ENCODE measurements around the gene TMED4.

The TMED4 gene

GRCh38 chr7:44539669-44540506 lies 42.1 kb downstream of the TMED4 start:
- no peak for DNase-seq

- DNase-seq, result no peak
Observed at GRCh38 chr7:44538798-44539668, 43.0 kb downstream of the TMED4 start.

- no peak for DNase-seq
Observed at GRCh38 chr7:44538093-44538797, 43.8 kb downstream of the TMED4 start.

DNA sequence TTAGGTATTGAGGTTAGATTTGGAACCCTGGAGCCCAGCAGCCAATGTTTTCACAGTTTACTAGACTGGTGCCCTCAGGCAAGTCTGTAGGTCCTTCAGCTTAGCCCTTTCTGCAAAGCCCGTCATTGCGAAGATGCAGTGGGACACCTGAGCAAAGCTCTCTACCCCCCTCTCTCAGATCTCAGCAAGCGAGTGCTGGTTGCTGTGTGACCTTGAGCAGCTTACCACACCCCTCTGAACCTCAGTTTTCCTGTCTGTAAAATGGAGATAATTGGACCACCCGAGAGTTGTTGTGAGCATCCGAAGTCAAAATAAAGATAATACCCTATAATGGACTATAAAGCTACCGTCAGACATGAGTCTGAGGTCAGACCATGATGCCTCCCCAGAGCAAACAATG lies 44.6 kb downstream of the TMED4 start:
- no peak for DNase-seq

GRCh38 chr7:44536090-44536489 lies 45.9 kb downstream of the TMED4 start:
- DNase-seq, result no peak

GRCh38 chr7:44535348-44536064 lies 46.5 kb downstream of the TMED4 start:
- DNase-seq, result no peak

DNA sequence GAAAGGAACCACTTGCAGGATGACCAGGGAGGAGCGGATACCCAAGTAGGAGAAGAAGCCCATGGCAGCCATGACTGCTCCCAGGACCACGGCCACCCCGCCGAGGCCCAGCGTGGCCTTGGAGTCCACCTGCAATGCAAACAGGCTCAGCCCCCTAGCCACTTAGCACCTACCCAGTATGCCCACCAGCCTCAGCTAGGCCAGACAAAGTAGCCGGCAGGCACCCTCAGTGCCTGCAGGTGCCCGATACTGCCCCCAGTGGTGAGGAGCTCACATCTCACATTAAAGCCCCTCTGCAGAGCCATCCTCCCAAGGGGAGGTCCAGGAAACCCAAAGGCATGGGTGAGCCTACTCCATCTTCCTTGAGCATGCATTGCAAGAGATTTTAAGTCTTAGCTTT lies 47.5 kb downstream of the TMED4 start:
- DNase-seq, result peak; percentile 19

- DNase-seq, result peak; percentile 60
Observed at GRCh38 chr7:44534087-44534486, 47.9 kb downstream of the TMED4 start.

DNA sequence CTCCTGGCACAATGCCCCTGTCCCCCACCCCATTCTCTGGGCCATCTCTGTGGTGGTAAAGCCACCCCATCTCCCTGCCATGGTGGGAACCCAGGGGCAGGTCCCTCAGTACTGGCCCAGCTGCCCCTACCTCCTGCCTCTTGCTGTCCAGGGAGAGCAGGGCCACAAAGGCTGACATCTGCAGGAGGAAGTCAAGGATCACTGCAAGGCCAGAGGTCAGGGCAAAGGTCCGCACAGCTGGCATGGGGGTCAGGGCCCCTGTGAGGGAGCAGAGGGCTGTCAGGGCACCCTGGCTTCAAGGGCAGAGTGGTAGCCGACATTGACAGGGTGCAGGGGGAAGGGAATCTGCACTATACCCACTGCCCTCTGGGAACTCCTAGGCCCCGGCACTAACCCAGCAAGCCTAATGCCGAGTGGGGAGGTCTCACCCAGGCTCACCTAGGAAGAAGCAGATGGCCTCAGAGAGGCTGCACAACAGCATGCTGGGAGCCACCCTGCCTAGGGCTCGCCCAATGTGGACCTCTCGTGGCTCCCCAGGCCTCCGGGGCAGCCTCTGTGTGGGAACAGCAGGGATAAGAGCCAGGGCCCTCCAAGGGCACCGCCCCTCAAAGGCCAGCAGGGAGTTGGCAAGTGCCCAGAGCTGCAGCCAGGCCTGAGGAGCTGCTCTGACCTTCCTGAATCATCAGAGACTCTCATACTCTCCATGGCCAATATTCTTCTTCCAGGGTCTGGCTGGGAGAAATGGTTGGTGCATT lies 48.6 kb downstream of the TMED4 start:
- no peak for DNase-seq

DNA sequence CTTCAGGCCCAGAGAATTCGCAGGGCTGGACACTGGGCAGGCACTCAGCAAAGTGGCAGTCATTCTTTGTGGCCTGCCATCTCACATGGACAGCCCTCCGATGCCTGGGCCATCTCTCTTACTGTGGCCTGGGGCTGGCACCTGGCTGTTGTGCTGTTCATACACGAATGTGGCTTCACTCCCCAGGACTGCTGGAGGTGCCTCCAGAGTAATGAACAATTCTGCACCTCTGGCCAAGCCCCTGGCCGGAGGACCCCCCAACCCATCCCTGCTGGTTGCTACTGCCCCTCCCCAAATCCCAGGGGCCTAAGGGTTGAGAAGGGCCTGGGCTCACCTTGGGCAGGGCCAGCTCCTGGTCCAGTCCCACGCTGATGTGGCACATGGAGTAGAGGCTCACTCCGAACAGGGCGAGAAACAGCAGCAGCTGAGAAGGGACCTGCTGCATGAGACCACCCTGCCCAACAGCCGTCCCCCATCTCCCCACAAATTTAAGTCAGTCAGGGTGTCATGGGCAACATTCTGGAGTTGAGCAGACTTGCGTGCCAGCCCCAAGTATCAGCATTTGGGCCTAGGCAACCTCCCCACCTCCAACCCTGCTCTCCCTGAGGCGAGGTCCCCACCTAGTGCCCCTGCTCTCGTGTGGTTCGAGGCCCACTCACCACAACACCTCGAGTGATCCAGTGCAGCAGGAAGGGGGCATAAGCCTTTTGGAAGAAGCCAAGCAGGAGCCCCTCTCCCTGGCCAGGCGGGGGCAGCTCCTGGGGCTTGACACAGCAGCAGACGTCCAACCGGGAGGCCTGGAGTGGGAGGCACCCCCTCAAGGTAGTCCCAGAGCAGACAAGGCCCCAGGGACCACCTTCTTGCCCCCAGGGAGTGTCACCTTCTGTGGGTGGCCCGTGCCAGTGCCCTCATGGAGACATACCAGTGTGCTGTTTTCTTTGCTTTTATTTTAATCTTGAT lies 50.3 kb downstream of the TMED4 start:
- no peak for DNase-seq

DNA sequence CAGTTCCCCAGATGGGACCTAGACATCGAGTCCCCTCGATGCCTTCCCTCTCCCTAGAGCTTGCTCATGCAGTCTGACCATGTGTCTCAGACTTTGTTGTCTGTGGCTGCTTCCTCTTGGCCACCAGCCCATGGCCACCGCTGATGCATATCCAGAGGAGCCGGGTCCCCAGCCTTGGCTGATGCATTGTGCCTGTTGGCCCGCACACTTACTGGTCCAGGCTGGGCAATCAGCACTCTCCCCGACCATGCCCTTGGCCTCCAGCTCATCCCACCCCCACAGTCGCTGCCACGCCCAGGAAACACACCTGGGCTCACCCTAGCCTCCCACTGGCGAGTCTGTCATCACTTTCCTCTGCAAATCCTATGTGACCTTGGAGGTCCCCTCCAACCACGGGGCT lies 51.0 kb downstream of the TMED4 start:
- DNase-seq, result no peak

Data from NCI-H2171 treated with DMSO at 0.1 percent for 48 hours (cell line).